Keratinocyte (primary cell): ENCODE data around the gene ADARB2. TPM values are rescaled to one million over a fixed set of nuclear protein-coding genes. Genes with fewer than 3 reads are reported as not detected.

Source experiments
- DNase-seq: peaks from one replicate; pipeline ENCODE4 v3.0.0-alpha.2; 2011; ENCODE audit warnings: low read depth, missing footprints, low spot score
- FAIRE-seq: peaks from 2 replicates; lab custom pipeline; 2011; peaks lifted over from hg19 to GRCh38; lab: Jason Lieb, UNC
- H2AFZ ChIP-seq: 2 replicates; pipeline ENCODE4 v1.6.0; 2012; ENCODE audit warnings: low read length, control low read depth, inconsistent platforms; ENCODE audit not compliant: control insufficient read depth
- H3K27ac ChIP-seq: 2 replicates; pipeline ENCODE4 v1.5.1; 2011; ENCODE audit warnings: low read length; ENCODE audit not compliant: control insufficient read depth, insufficient read depth
- H3K27me3 ChIP-seq: 3 replicates; pipeline ENCODE4 v1.6.0; 2011; ENCODE audit warnings: low read length; ENCODE audit not compliant: control insufficient read depth, insufficient read depth; ENCODE audit errors: extremely low read depth
- H3K36me3 ChIP-seq, 2 experiments: 2 replicates in 1 of 2; 3 replicates in 1 of 2; pipeline ENCODE4 v1.5.1; 2011; ENCODE audit warnings: low read length in 2 of 2, mild to moderate bottlenecking in 1 of 2; ENCODE audit not compliant: control insufficient read depth in 2 of 2, insufficient read depth in 2 of 2; ENCODE audit errors: extremely low read depth in 1 of 2
- H3K4me1 ChIP-seq: 3 replicates; pipeline ENCODE4 v1.5.1; 2011; ENCODE audit warnings: low read length; ENCODE audit not compliant: control insufficient read depth, insufficient read depth; ENCODE audit errors: extremely low read depth
- H3K4me2 ChIP-seq: 3 replicates; pipeline ENCODE4 v1.6.0; 2011; ENCODE audit warnings: low read depth, low read length; ENCODE audit not compliant: control insufficient read depth, insufficient read depth; ENCODE audit errors: extremely low read depth
- H3K4me3 ChIP-seq, 3 experiments: fragments of 200-600 bp in 1 of 3; sonication (generic) in 1 of 3; 2 replicates in 2 of 3; 3 replicates in 1 of 3; pipeline ENCODE4 v1.5.1; 2011 to 2016; ENCODE audit warnings: low read length in 3 of 3, mild to moderate bottlenecking in 3 of 3, control low read depth in 2 of 3, inconsistent platforms in 1 of 3, low read depth in 1 of 3, mixed read lengths in 1 of 3, mixed run types in 1 of 3, moderate library complexity in 1 of 3; ENCODE audit not compliant: control insufficient read depth in 2 of 3, insufficient read depth in 2 of 3; ENCODE audit errors: extremely low read depth in 1 of 3
- H3K79me2 ChIP-seq: 2 replicates; pipeline ENCODE4 v1.6.0; 2012; ENCODE audit warnings: low read length; ENCODE audit not compliant: control insufficient read depth, insufficient read depth
- H3K9ac ChIP-seq: 3 replicates; pipeline ENCODE4 v1.6.0; 2011; ENCODE audit warnings: low read length; ENCODE audit not compliant: control insufficient read depth, insufficient read depth; ENCODE audit errors: extremely low read depth
- H3K9me1 ChIP-seq: 3 replicates; pipeline ENCODE4 v1.6.0; 2011; ENCODE audit warnings: low read length; ENCODE audit not compliant: control insufficient read depth, insufficient read depth; ENCODE audit errors: extremely low read depth
- H3K9me3 ChIP-seq: 2 replicates; pipeline ENCODE4 v1.5.1; 2012; ENCODE audit warnings: low read depth, low read length; ENCODE audit not compliant: control insufficient read depth
- H4K20me1 ChIP-seq: 3 replicates; pipeline ENCODE4 v1.6.0; 2011; ENCODE audit warnings: low read length; ENCODE audit not compliant: control insufficient read depth, insufficient read depth; ENCODE audit errors: extremely low read depth
- CTCF ChIP-seq, 3 experiments: IDR thresholded peaks in 1 of 3; conservative IDR thresholded peaks in 1 of 3; optimal IDR thresholded peaks in 1 of 3; 2 replicates in 2 of 3; 3 replicates in 1 of 3; pipeline versions ENCODE3 to v1.5.1; 2011; ENCODE audit warnings: low read length in 3 of 3, mild to moderate bottlenecking in 3 of 3, moderate library complexity in 2 of 3, control low read depth in 1 of 3, inconsistent platforms in 1 of 3; ENCODE audit not compliant: insufficient read depth in 2 of 3; ENCODE audit errors: extremely low read depth in 1 of 3
- EZH2 ChIP-seq: IDR thresholded peaks from one replicate; pipeline ENCODE4 v1.6.1; 2012; ENCODE audit warnings: inconsistent platforms, mild to moderate bottlenecking, low read length, moderate library complexity
- dilution Hi-C: fragments of 300-500 bp; cut with MboI; formaldehyde crosslinking; loops from one replicate; pipeline ENCODE4 v1.7.0; 2020; ENCODE audit warnings: low sequenced_read_pairs; ENCODE audit not compliant: extremely low pct_ligation_motif_present
- polyA plus RNA-seq, 5 experiments: library from polyadenylated mRNA; depleted of rRNA in 3 of 5; stranded (reverse) in 3 of 5; stranded (forward) in 1 of 5; unstranded in 1 of 5; fragments of >200 nt; gene quantifications; 1 replicate in 1 of 5; 2 replicates in 3 of 5; 3 replicates in 1 of 5; pipeline versions ENCODE4 v1.2.1 to v1.2.3, GENCODE V29; 2011 to 2012; ENCODE audit warnings: missing spikeins in 2 of 5, low read depth in 1 of 5, low replicate concordance in 1 of 5

The ADARB2 gene
- polyA plus RNA-seq, 1 donor (not counting 4 experiments of a cell fraction or from before 2014, with no cell fraction given): not detected

GRCh38 chr10:1454951-1455350, 282.4 kb downstream of the ADARB2 start:
- no peaks in the 10 kb centered on the region for H3K27me3 ChIP-seq
- no peaks in the 10 kb centered on the region for H3K9me1 ChIP-seq
- no peaks in the 10 kb centered on the region for H3K4me1 ChIP-seq
- no peak overlapping the region for H3K4me2 ChIP-seq
- peaks cover 7% of the 10 kb centered on the region for H3K9me3 ChIP-seq
- TF ChIP-seq CTCF (optimal IDR thresholded peaks at IDR 0.05 in 1 of 3, IDR thresholded peaks at IDR 0.05 in 1 of 3, conservative IDR thresholded peaks at IDR 0.05 in 1 of 3; ENCODE audit: extremely low read depth in 1 of 3, insufficient read depth in 2 of 3, low read length in 3 of 3) (no peak), EZH2 (no peak)
- H3K4me3 ChIP-seq: no peak overlapping the region
- FAIRE-seq (no peak), DNase-seq (no peak)
- H3K27ac ChIP-seq: no peak overlapping the region
- no peaks in the 10 kb centered on the region for H3K36me3 ChIP-seq
- no peaks in the 10 kb centered on the region for H4K20me1 ChIP-seq
- no peak overlapping the region for H2AFZ ChIP-seq
- no peak overlapping the region for H3K9ac ChIP-seq
- dilution Hi-C loops: no loop called here
- H3K79me2 ChIP-seq: no peaks in the 10 kb centered on the region

GRCh38 chr10:1454428-1454827, 282.9 kb downstream of the ADARB2 start:
- no peaks in the 10 kb centered on the region for H3K36me3 ChIP-seq
- no peak for FAIRE-seq
- dilution Hi-C loops: no loop called here

More at GRCh38 chr10:1454428-1454827, 282.9 kb downstream of the ADARB2 start:
- Histone ChIP-seq H3K27me3 (no peaks in the 10 kb centered on the region), H3K79me2 (no peaks in the 10 kb centered on the region), H3K9me1 (no peaks in the 10 kb centered on the region), H3K9ac (no peak overlapping the region), H3K4me3 (no peak overlapping the region), H3K27ac (no peak overlapping the region), H3K4me2 (no peak overlapping the region), H4K20me1 (no peaks in the 10 kb centered on the region), H3K9me3 (peaks cover 7% of the 10 kb centered on the region), H2AFZ (no peak overlapping the region), H3K4me1 (no peaks in the 10 kb centered on the region)
- no peak for DNase-seq
- TF ChIP-seq EZH2: no peak
- TF ChIP-seq CTCF (optimal IDR thresholded peaks at IDR 0.05 in 1 of 3, IDR thresholded peaks at IDR 0.05 in 1 of 3, conservative IDR thresholded peaks at IDR 0.05 in 1 of 3; ENCODE audit: extremely low read depth in 1 of 3, insufficient read depth in 2 of 3, low read length in 3 of 3): no peak
